ENCODE data around the gene RSPO1. TPM values are rescaled to one million over a fixed set of nuclear protein-coding genes. Genes with fewer than 3 reads are reported as not detected.

The RSPO1 gene
- total RNA-seq, 1 experiment from 2014 or later: not detected

DNA sequence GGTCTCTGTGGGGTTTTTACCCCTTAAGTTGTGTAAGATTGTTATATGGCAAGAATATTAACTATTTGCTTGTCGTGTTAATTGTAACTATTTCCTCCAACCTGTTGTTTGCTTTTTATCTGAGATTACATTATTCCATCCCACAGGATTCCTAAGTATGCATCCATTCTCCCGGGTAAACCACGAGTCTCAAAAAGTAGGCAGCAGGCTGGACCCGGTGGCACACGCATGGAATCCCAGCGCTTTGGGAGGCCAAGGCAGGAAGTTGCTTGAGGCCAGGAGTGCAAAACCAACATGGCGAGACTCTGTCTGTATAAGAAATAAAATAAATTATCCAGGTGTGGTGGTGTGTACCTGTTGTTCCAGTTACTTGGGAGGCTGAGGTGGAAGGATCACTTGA lies 12.6 kb upstream of the RSPO1 start:
- no peak for DNase-seq (ENCODE audit: low spot score)
- ChIA-PET CTCF (no interaction called here), POLR2A (ENCODE audit: low non-redundant PET) (no interaction called here)
- BruUV-seq (replicated peaks): no TSS peak
- Histone ChIP-seq H3K27ac (ENCODE audit: low read depth, low read length, poor library complexity, severe bottlenecking) (no peak overlapping the region), H3K36me3 (ENCODE audit: insufficient read depth, low read length, poor library complexity, severe bottlenecking) (no peaks in the 10 kb centered on the region), H3K9me3 (ENCODE audit: low read depth, low read length, poor library complexity, severe bottlenecking) (no peaks in the 10 kb centered on the region), H3K27me3 (replicated peaks; ENCODE audit: insufficient read depth, low read depth, low read length, poor library complexity) (peaks cover 17% of the 10 kb centered on the region), H3K4me1 (ENCODE audit: insufficient read depth, low read length, poor library complexity, severe bottlenecking) (no peaks in the 10 kb centered on the region), H3K4me3 (ENCODE audit: low read depth, low read length, poor library complexity, severe bottlenecking) (no peak overlapping the region)
- intact Hi-C loops (cut with micrococcal nuclease; ENCODE audit: unreplicated experiment): no loop called here
- TF ChIP-seq CTCF (conservative IDR thresholded peaks at IDR 0.05; ENCODE audit: low read depth, low read length) (no peak), EZH2 (IDR thresholded peaks at IDR 0.05; ENCODE audit: borderline replicate concordance, low read depth, low read length, poor library complexity, severe bottlenecking) (no peak)

DNA sequence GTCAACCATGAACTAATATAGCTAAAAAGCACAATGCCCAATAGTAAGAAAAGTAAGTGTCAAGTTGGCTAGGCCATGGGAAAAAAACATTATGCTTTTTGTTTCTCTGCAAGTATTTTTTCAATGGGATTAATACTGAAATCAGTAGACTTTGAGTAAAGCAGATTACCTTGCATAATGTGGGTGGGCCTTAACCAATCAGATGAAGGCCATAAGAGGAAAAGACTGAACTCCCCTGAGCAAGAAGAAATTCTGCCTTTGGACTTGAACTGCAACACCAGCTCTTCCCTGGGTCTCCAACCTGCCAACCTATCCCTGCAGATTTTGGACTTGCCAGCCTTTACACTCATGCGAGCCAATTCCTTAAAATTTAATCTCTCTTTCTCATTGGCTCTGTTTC lies 6.4 kb upstream of the RSPO1 start:
- CTCF ChIA-PET: no interaction called here
- no peaks in the 10 kb centered on the region for H3K36me3 ChIP-seq (ENCODE audit: insufficient read depth, low read length, poor library complexity, severe bottlenecking)
- no peak overlapping the region for H3K27ac ChIP-seq (ENCODE audit: low read depth, low read length, poor library complexity, severe bottlenecking)
- no peaks in the 10 kb centered on the region for H3K4me1 ChIP-seq (ENCODE audit: insufficient read depth, low read length, poor library complexity, severe bottlenecking)
- H3K4me3 ChIP-seq (ENCODE audit: low read depth, low read length, poor library complexity, severe bottlenecking): no peak overlapping the region
- BruUV-seq (replicated peaks): no TSS peak
- no peaks in the 10 kb centered on the region for H3K9me3 ChIP-seq (ENCODE audit: low read depth, low read length, poor library complexity, severe bottlenecking)
- peaks cover 61% of the 10 kb centered on the region for H3K27me3 ChIP-seq (replicated peaks; ENCODE audit: insufficient read depth, low read depth, low read length, poor library complexity)
- no peak for DNase-seq (ENCODE audit: low spot score)
- no peak for TF ChIP-seq CTCF (conservative IDR thresholded peaks at IDR 0.05; ENCODE audit: low read depth, low read length)
- TF ChIP-seq EZH2 (IDR thresholded peaks at IDR 0.05; ENCODE audit: borderline replicate concordance, low read depth, low read length, poor library complexity, severe bottlenecking): no peak
- intact Hi-C loops (cut with micrococcal nuclease; ENCODE audit: unreplicated experiment): no loop called here
- POLR2A ChIA-PET (ENCODE audit: low non-redundant PET): no interaction called here

GRCh38 chr1:37636435-37636834 lies 1.7 kb upstream of the RSPO1 start:
- intact Hi-C loops (cut with micrococcal nuclease; ENCODE audit: unreplicated experiment): no loop called here
- ChIA-PET CTCF (no interaction called here), POLR2A (ENCODE audit: low non-redundant PET) (no interaction called here)
- Histone ChIP-seq H3K27me3 (replicated peaks; ENCODE audit: insufficient read depth, low read depth, low read length, poor library complexity) (peaks cover 86% of the 10 kb centered on the region), H3K4me1 (ENCODE audit: insufficient read depth, low read length, poor library complexity, severe bottlenecking) (no peaks in the 10 kb centered on the region), H3K36me3 (ENCODE audit: insufficient read depth, low read length, poor library complexity, severe bottlenecking) (no peaks in the 10 kb centered on the region), H3K9me3 (ENCODE audit: low read depth, low read length, poor library complexity, severe bottlenecking) (no peaks in the 10 kb centered on the region), H3K4me3 (ENCODE audit: low read depth, low read length, poor library complexity, severe bottlenecking) (no peak overlapping the region), H3K27ac (ENCODE audit: low read depth, low read length, poor library complexity, severe bottlenecking) (no peak overlapping the region)
- BruUV-seq (replicated peaks): no TSS peak
- TF ChIP-seq CTCF (conservative IDR thresholded peaks at IDR 0.05; ENCODE audit: low read depth, low read length) (no peak), EZH2 (IDR thresholded peaks at IDR 0.05; ENCODE audit: borderline replicate concordance, low read depth, low read length, poor library complexity, severe bottlenecking) (no peak)
- no peak for DNase-seq (ENCODE audit: low spot score)

Measured in A673 (cell line).